ENCODE results near the gene GNAT2. TPM values are rescaled to one million over a fixed set of nuclear protein-coding genes. Genes with fewer than 3 reads are reported as not detected.
A peak's percentile ranks its signal among the peaks of the same experiment; 100 is the strongest.

Gene GNAT2
- total and polyA plus RNA-seq, 10 of the 15 experiments (the other 5 are each of a cell fraction or from before 2014, with no cell fraction given) = 0.08 to 1.3 (median 0.41) TPM

- TF ChIP-seq ZNF217 (IDR thresholded peaks at IDR 0.05) (no peak), MTA3 (IDR thresholded peaks at IDR 0.05; ENCODE audit: borderline replicate concordance, low read length) (no peak), LARP7 (IDR thresholded peaks at IDR 0.05) (no peak; the same call in 1 of the 2 replicates), BHLHE40 (IDR thresholded peaks at IDR 0.05; ENCODE audit: borderline replicate concordance in 1 of 2, low read depth in 2 of 2, low read length in 1 of 2) (peak; percentile 69 to 86; a peak in 3 of 4 replicates), MEF2B (IDR thresholded peaks at IDR 0.05; ENCODE audit: partially characterized antibody, poor library complexity, severe bottlenecking) (peak; percentile 99), ZNF384 (IDR thresholded peaks at IDR 0.05; ENCODE audit: borderline replicate concordance, low read depth, low read length) (no peak), ZNF24 (IDR thresholded peaks at IDR 0.05) (no peak), SPI1 (IDR thresholded peaks at IDR 0.05; ENCODE audit: borderline replicate concordance, insufficient read depth, low read depth, low read length) (peak; percentile 1; the same call in 1 of the 2 replicates), GABPA (IDR thresholded peaks at IDR 0.05; ENCODE audit: low read depth) (no peak), TARDBP (IDR thresholded peaks at IDR 0.05; ENCODE audit: borderline replicate concordance) (no peak), HDGF (IDR thresholded peaks at IDR 0.05) (peak; percentile 80), NFYB (IDR thresholded peaks at IDR 0.05; ENCODE audit: insufficient read depth, low read depth, low read length) (no peak), NKRF (conservative IDR thresholded peaks at IDR 0.05) (peak; percentile 54; the same call in 1 of the 2 replicates), ELK1 (IDR thresholded peaks at IDR 0.05; ENCODE audit: low read depth, low read length) (no peak), SMARCA5 (IDR thresholded peaks at IDR 0.05) (no peak), BACH1 (IDR thresholded peaks at IDR 0.05; ENCODE audit: borderline replicate concordance) (peak; percentile 15; the same call in 1 of the 2 replicates), ASH2L (IDR thresholded peaks at IDR 0.05; ENCODE audit: borderline replicate concordance, low read depth) (peak; percentile 46; the same call in 1 of the 2 replicates), ZBED1 (IDR thresholded peaks at IDR 0.05; ENCODE audit: borderline replicate concordance) (no peak), ESRRA (IDR thresholded peaks at IDR 0.05; ENCODE audit: low read length) (peak; percentile 96), HDAC2 (IDR thresholded peaks at IDR 0.05) (no peak), KDM1A (IDR thresholded peaks at IDR 0.05; ENCODE audit: borderline replicate concordance) (no peak), SUPT20H (IDR thresholded peaks at IDR 0.05; ENCODE audit: borderline replicate concordance, control insufficient read depth, low read depth, low read length) (no peak), KAT2A (conservative IDR thresholded peaks at IDR 0.05; ENCODE audit: control insufficient read depth, low read depth, low read length) (no peak), MAX (IDR thresholded peaks at IDR 0.05; ENCODE audit: low read depth, low read length) (no peak)
These were observed 36.5 kb upstream of the GNAT2 start, which contains the start of gene GSTM4 (continued) for GRCh38 chr1:109655615-109656519.

Data from GM12878 (cell line).